GM19043 (cell line): ENCODE data around the gene ZCCHC2.

Experiments used
- ATAC-seq: cut with Tn5 transposase; IDR thresholded peaks from one replicate; pipeline ENCODE4 v1.9.1; 2021; ENCODE audit warnings: low read depth; ENCODE audit not compliant: unreplicated experiment

Gene ZCCHC2

GRCh38 chr18:62522504-62523254 lies at the start of gene ZCCHC2:
Gene ZCCHC2 (plus strand): TSS chr18:62523025. CDS start chr18:62523425, 400 bp downstream.
- peak; percentile 54 for ATAC-seq

GRCh38 chr18:62479574-62479973 lies 43.3 kb upstream of the ZCCHC2 start:
- ATAC-seq, result no peak

- ATAC-seq, result no peak
Measured at GRCh38 chr18:62480927-62481326, 41.9 kb upstream of the ZCCHC2 start.

GRCh38 chr18:62484941-62485340 lies 37.9 kb upstream of the ZCCHC2 start:
- ATAC-seq, result no peak

GRCh38 chr18:62485684-62486083 lies 37.1 kb upstream of the ZCCHC2 start:
- no peak for ATAC-seq

- no peak for ATAC-seq
Measured at GRCh38 chr18:62486290-62486964, 36.4 kb upstream of the ZCCHC2 start.

- ATAC-seq, result no peak
Measured at GRCh38 chr18:62487161-62487560, 35.7 kb upstream of the ZCCHC2 start.

- ATAC-seq, result no peak
Measured at GRCh38 chr18:62490967-62491695, 31.7 kb upstream of the ZCCHC2 start.

GRCh38 chr18:62493033-62493862 lies 29.6 kb upstream of the ZCCHC2 start:
- ATAC-seq, result no peak

- no peak for ATAC-seq
Measured at GRCh38 chr18:62494764-62495163, 28.1 kb upstream of the ZCCHC2 start.

- ATAC-seq, result no peak
Measured at GRCh38 chr18:62496262-62496661, 26.6 kb upstream of the ZCCHC2 start.

GRCh38 chr18:62497190-62497772 lies 25.5 kb upstream of the ZCCHC2 start:
- ATAC-seq, result no peak

GRCh38 chr18:62498616-62499262 lies 24.1 kb upstream of the ZCCHC2 start:
- no peak for ATAC-seq

GRCh38 chr18:62499263-62499650 lies 23.6 kb upstream of the ZCCHC2 start:
- ATAC-seq, result no peak

GRCh38 chr18:62500174-62500573 lies 22.7 kb upstream of the ZCCHC2 start:
- no peak for ATAC-seq

- ATAC-seq, result no peak
Measured at GRCh38 chr18:62500966-62501591, 21.7 kb upstream of the ZCCHC2 start.

GRCh38 chr18:62505669-62506494 lies 16.9 kb upstream of the ZCCHC2 start:
- peak; percentile 76 for ATAC-seq

GRCh38 chr18:62506495-62507143 lies 16.2 kb upstream of the ZCCHC2 start:
- ATAC-seq, result peak; percentile 6
